Dendritic cell treated with granulocyte-macrophage colony-stimulating factor and Interleukin-4, amounts not matched to agents 40 ng/mL and 50 ng/mL, for 4 days (primary cell): Measurements from ENCODE around the gene NKAIN2.
"Not testable (repeated sequence)": the region's sequence is repeated elsewhere in the genome, so short reads cannot be mapped to it uniquely, and the experiment has no call there.

Experiments used
- H3K27ac Mint-ChIP-seq: one replicate; pipeline ENCODE4 v1.8.0; 2022; ENCODE audit warnings: mild to moderate bottlenecking, mixed read lengths
- H3K27me3 Mint-ChIP-seq: one replicate; pipeline ENCODE4 v1.8.0; 2022; ENCODE audit warnings: mild to moderate bottlenecking, mixed read lengths
- H3K36me3 Mint-ChIP-seq: one replicate; pipeline ENCODE4 v1.8.0; 2022; ENCODE audit warnings: low read depth, mixed read lengths
- H3K4me1 Mint-ChIP-seq: one replicate; pipeline ENCODE4 v1.8.0; 2022; ENCODE audit warnings: low read depth, mixed read lengths
- H3K4me3 Mint-ChIP-seq: one replicate; pipeline ENCODE4 v1.8.0; 2022; ENCODE audit warnings: mild to moderate bottlenecking, moderate library complexity, mixed read lengths
- H3K9me3 Mint-ChIP-seq: one replicate; pipeline ENCODE4 v1.8.0; 2022; ENCODE audit warnings: mixed read lengths
- intact Hi-C: fragments of 100-400 bp; cut with micrococcal nuclease; formaldehyde crosslinking; loops from one replicate; pipeline ENCODE4 v1.15.0; 2022

NKAIN2 gene

DNA sequence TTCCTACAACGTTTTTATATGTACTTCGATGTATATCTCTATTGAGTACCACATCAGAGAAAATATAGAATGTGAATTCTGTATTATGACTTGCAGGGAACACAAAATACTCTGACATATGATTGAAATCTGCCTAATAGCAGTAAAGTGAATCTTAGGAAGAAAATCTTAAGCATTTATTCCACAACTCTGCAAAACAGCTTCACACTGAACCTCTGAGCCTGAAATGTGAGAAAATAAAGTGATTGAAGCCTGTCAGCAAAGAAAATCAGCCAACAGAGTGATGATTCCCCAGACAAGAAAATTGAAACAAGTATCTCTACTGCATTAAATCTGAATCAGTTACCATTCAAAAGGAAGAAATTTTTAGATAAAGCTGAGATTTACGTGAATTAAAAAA lies 659.1 kb downstream of the NKAIN2 start:
- H3K27ac Mint-ChIP-seq, result no peak overlapping the region
- intact Hi-C loops, result no loop called here
- H3K4me1 Mint-ChIP-seq, result no peaks in the 10 kb centered on the region
- H3K36me3 Mint-ChIP-seq, result no peaks in the 10 kb centered on the region
- H3K9me3 Mint-ChIP-seq, result no peaks in the 10 kb centered on the region
- H3K4me3 Mint-ChIP-seq, result no peak overlapping the region
- H3K27me3 Mint-ChIP-seq, result no peaks in the 10 kb centered on the region

DNA sequence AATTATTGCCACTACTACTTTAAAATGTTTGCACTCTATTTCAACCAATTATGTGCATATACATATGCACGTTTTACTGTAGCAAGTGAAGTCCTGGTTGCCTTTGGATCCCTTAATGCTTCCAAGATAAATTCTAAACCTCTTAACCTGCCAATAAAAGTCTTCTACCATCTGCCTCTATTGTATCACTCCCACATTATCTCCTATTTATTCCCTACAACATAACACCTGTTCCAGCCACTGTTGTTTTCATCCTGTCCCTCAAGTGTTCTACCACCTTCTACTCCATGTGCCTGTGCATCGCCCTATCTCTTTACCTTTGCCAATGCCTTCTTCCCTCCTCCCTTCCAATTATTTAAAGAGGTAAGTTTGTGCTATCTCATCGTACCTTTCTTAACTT lies 659.6 kb downstream of the NKAIN2 start:
- Mint-ChIP-seq H3K4me1 (no peaks in the 10 kb centered on the region), H3K9me3 (no peaks in the 10 kb centered on the region), H3K27ac (no peak overlapping the region), H3K36me3 (no peaks in the 10 kb centered on the region), H3K4me3 (no peak overlapping the region), H3K27me3 (no peaks in the 10 kb centered on the region)
- intact Hi-C loops, result no loop called here

DNA sequence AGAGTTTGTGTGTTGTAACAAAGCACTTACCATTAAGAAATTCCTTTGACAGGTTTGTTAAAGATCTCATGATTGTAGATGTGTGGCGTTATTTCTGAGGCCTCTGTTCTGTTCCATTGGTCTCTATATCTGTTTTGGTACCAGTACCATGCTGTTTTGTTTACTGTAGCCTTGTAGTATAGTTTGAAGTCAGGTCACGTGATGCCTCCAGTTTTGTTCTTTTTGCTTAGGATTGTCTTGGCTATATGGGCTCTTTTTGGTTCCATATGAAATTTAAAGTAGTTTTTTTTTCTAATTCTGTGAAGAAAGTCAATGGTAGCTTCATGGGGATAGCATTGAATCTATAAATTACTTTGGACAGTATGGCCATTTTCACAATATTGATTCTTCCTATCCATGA lies 660.9 kb downstream of the NKAIN2 start:
- H3K4me3 Mint-ChIP-seq, intact Hi-C loops, H3K27me3 Mint-ChIP-seq, H3K36me3 Mint-ChIP-seq, H3K27ac Mint-ChIP-seq, H3K9me3 Mint-ChIP-seq, H3K4me1 Mint-ChIP-seq: not testable (repeated sequence)

DNA sequence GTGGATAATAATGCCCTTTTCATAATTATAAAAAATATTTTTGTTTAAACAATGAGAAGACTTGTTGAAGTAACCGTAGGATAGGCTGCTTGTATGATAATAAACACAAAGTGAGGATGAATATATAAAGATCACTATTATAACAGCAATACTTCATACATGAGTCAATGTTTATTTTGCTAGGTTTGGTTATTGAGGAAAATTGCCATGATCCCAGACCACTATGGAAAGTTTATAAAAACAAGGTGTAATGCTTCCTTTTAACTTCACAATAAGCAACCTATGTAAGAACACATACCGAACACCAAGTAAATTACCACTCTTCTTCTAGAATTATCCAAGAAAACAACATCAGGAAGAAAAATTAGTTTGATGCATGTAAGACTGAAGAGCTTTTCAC lies 663.3 kb downstream of the NKAIN2 start:
- H3K27me3 Mint-ChIP-seq, result no peaks in the 10 kb centered on the region
- H3K4me3 Mint-ChIP-seq, result no peak overlapping the region
- no peak overlapping the region for H3K27ac Mint-ChIP-seq
- no peaks in the 10 kb centered on the region for H3K36me3 Mint-ChIP-seq
- no peaks in the 10 kb centered on the region for H3K9me3 Mint-ChIP-seq
- H3K4me1 Mint-ChIP-seq, result no peaks in the 10 kb centered on the region
- intact Hi-C loops, result no loop called here

DNA sequence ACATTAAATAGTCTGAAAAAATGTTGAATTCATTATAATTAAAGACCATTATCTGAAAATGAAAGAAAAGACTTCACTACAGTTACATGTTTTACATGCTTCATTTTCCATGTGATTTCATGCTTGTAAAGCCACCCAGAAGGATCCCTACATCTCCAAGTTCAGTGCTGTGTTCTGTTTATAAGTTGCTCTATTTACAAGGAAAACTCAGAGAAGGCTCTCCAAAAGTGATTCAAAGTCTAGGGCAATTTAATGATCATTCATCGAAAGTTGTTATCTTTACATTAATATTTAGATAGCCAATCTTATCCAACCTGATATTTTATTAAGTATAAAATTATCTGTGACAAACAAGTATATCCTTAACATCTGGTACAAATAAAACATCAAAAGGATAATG lies 663.7 kb downstream of the NKAIN2 start:
- H3K4me3 Mint-ChIP-seq, result no peak overlapping the region
- H3K4me1 Mint-ChIP-seq, result no peaks in the 10 kb centered on the region
- no peaks in the 10 kb centered on the region for H3K27me3 Mint-ChIP-seq
- intact Hi-C loops, result no loop called here
- no peaks in the 10 kb centered on the region for H3K36me3 Mint-ChIP-seq
- no peak overlapping the region for H3K27ac Mint-ChIP-seq
- no peaks in the 10 kb centered on the region for H3K9me3 Mint-ChIP-seq

- H3K36me3 Mint-ChIP-seq, result no peaks in the 10 kb centered on the region
- H3K27me3 Mint-ChIP-seq, result no peaks in the 10 kb centered on the region
- intact Hi-C loops, result no loop called here
- no peak overlapping the region for H3K27ac Mint-ChIP-seq
- H3K4me1 Mint-ChIP-seq, result no peaks in the 10 kb centered on the region
- no peak overlapping the region for H3K4me3 Mint-ChIP-seq
- no peaks in the 10 kb centered on the region for H3K9me3 Mint-ChIP-seq
Measured at GRCh38 chr6:124470803-124471202, 667.1 kb downstream of the NKAIN2 start.

- intact Hi-C loops, result no loop called here
- H3K36me3 Mint-ChIP-seq, result no peaks in the 10 kb centered on the region
- no peak overlapping the region for H3K27ac Mint-ChIP-seq
- H3K9me3 Mint-ChIP-seq, result peaks cover 9% of the 10 kb centered on the region
- H3K4me1 Mint-ChIP-seq, result peaks cover 8% of the 10 kb centered on the region
- no peaks in the 10 kb centered on the region for H3K27me3 Mint-ChIP-seq
- no peak overlapping the region for H3K4me3 Mint-ChIP-seq
Measured at GRCh38 chr6:124475176-124475575, 671.5 kb downstream of the NKAIN2 start.

- Mint-ChIP-seq H3K27ac (no peak overlapping the region), H3K4me3 (no peak overlapping the region), H3K9me3 (peaks cover 9% of the 10 kb centered on the region), H3K4me1 (peaks cover 8% of the 10 kb centered on the region), H3K27me3 (no peaks in the 10 kb centered on the region), H3K36me3 (no peaks in the 10 kb centered on the region)
- intact Hi-C loops, result no loop called here
Measured at GRCh38 chr6:124478906-124479305, 675.2 kb downstream of the NKAIN2 start.

DNA sequence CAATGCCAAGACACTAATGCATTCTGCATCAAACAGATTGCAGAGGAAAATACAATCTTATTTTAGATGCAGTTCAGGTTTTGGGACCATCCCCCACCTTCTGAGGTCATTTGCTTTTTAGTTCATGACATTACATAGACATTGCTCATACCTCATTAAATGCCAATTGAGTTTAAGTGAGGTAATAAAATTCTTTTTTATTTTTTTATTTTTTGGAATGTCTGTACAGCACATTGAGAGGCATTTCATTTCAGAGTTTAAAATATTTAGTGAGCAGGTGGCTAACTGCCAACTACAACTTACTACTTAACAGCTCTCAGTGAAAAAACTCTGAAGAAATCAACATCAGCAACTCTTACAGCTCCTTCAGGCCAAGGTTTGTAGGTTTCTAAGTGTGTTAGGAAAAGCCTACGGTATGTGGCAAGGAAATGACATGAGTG lies 676.3 kb downstream of the NKAIN2 start:
- Mint-ChIP-seq H3K36me3 (no peaks in the 10 kb centered on the region), H3K27ac (no peak overlapping the region), H3K9me3 (peaks cover 9% of the 10 kb centered on the region), H3K27me3 (no peaks in the 10 kb centered on the region), H3K4me1 (peaks cover 8% of the 10 kb centered on the region), H3K4me3 (no peak overlapping the region)
- intact Hi-C loops, result no loop called here

GRCh38 chr6:124482071-124482491 lies 678.4 kb downstream of the NKAIN2 start:
- no peak overlapping the region for H3K27ac Mint-ChIP-seq
- H3K27me3 Mint-ChIP-seq, result no peaks in the 10 kb centered on the region
- peaks cover 8% of the 10 kb centered on the region for H3K4me1 Mint-ChIP-seq
- intact Hi-C loops, result no loop called here
- H3K9me3 Mint-ChIP-seq, result peaks cover 9% of the 10 kb centered on the region
- no peaks in the 10 kb centered on the region for H3K36me3 Mint-ChIP-seq
- H3K4me3 Mint-ChIP-seq, result no peak overlapping the region

DNA sequence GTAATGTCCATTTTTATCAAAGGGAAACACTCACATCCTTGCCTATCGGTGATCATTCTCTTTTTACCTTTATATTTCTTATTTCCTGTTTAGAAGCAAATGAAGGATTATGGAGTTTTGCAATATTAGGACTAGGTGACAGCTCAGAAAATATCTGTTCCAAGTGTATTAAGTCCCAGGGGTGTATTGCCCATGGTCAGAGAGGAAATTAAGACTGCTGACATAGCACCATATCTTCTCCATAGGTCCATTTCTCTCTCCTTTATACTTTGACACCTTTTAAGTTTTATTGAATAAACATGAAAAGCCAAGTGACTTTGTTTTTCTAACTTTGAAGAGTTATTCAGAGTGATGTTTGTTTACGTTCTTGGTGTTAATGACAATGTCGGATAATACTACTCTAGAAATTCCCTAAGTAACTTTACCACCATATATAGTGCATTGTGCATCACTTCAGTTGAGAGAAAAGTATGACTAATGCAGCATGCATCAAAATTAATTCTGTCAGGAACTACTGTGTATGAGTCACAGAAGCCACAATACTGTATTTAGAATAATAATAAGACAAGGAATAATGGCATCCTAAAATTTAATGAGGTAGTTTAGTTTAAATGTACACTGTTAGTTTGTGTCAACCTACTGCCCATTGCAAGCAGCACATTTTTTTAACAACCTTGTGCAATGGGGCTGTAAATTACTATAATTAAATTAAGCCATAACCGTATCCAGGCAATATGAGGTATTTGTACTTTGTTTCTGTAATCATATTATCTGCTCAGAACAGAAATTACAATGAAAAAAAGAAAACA lies 684.2 kb downstream of the NKAIN2 start:
- no peak overlapping the region for H3K27ac Mint-ChIP-seq
- intact Hi-C loops, result no loop called here
- no peaks in the 10 kb centered on the region for H3K27me3 Mint-ChIP-seq
- H3K36me3 Mint-ChIP-seq, result no peaks in the 10 kb centered on the region
- H3K4me3 Mint-ChIP-seq, result no peak overlapping the region
- H3K9me3 Mint-ChIP-seq, result no peaks in the 10 kb centered on the region
- no peaks in the 10 kb centered on the region for H3K4me1 Mint-ChIP-seq

- intact Hi-C loops, result no loop called here
- Mint-ChIP-seq H3K27ac (no peak overlapping the region), H3K27me3 (no peaks in the 10 kb centered on the region), H3K36me3 (no peaks in the 10 kb centered on the region), H3K9me3 (no peaks in the 10 kb centered on the region), H3K4me1 (no peaks in the 10 kb centered on the region), H3K4me3 (no peak overlapping the region)
Measured at GRCh38 chr6:124490122-124490521, 686.5 kb downstream of the NKAIN2 start.

- H3K36me3 Mint-ChIP-seq, result no peaks in the 10 kb centered on the region
- no peaks in the 10 kb centered on the region for H3K27me3 Mint-ChIP-seq
- no peak overlapping the region for H3K4me3 Mint-ChIP-seq
- H3K4me1 Mint-ChIP-seq, result no peaks in the 10 kb centered on the region
- intact Hi-C loops, result no loop called here
- H3K27ac Mint-ChIP-seq, result no peak overlapping the region
- no peaks in the 10 kb centered on the region for H3K9me3 Mint-ChIP-seq
Measured at GRCh38 chr6:124493259-124493658, 689.6 kb downstream of the NKAIN2 start.

DNA sequence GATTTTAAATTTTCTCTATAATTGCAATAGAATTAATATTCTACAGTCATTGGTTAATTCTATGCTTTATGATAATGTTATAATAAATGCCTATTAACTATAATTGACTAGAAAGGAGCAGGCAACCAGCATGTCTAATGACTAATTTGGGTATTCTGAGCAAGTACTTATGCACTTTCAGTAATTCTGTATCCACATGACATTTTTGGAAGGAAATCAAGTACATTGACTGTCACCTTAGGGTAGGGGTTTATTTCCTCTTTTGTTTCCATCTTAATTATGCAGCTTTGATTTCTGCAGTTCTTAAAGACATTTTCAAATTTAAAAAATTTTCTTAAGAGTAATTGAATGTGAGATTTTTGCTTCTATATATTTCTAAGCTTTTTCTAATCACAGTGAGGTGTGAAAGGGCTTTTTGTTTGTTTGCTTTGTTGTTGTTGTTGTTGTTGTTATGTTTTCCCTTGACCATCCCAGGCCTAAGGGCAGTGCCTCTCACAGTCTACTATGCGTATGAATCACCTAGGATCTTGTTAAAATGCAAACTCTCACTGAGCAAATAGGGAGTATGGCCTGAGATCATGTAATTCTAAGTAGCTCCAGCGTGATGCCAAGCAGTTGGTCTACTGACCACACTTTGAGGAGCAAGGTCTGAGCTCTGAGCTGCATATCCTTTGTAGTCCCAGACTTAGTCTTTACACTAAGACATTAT lies 691.4 kb downstream of the NKAIN2 start:
- Mint-ChIP-seq H3K4me3 (no peak overlapping the region), H3K9me3 (no peaks in the 10 kb centered on the region), H3K36me3 (no peaks in the 10 kb centered on the region), H3K4me1 (no peaks in the 10 kb centered on the region), H3K27ac (no peak overlapping the region), H3K27me3 (no peaks in the 10 kb centered on the region)
- intact Hi-C loops, result no loop called here
